KBM-7 (cell line): Measurements from ENCODE around the gene CDK14.

Experiments
- DNase-seq: peaks from one replicate; pipeline ENCODE4 v3.0.0-alpha.2; 2015
- in situ Hi-C: fragments of 300-500 bp; cut with MboI; formaldehyde crosslinking; loops from 2 replicates; pipeline ENCODE4 v1.14.3; 2020; ENCODE audit warnings: low sequenced_read_pairs, low pct_unique_long_range_greater_than_20kb, mixed read lengths

The CDK14 gene

GRCh38 chr7:91128683-91129348, 532.7 kb downstream of the CDK14 start:
- DNase-seq: no peak

GRCh38 chr7:91135300-91135699, 539.2 kb downstream of the CDK14 start:
- in situ Hi-C loops: no loop called here
- no peak for DNase-seq

More at GRCh38 chr7:91128683-91129348, 532.7 kb downstream of the CDK14 start:
- in situ Hi-C loops: no loop called here

- in situ Hi-C loops: no loop called here
- no peak for DNase-seq
Measured at GRCh38 chr7:91135703-91136430, 539.7 kb downstream of the CDK14 start.

- no peak for DNase-seq
- in situ Hi-C loops: no loop called here
Measured at GRCh38 chr7:91137153-91137787, 541.1 kb downstream of the CDK14 start.

GRCh38 chr7:91137788-91138368, 541.8 kb downstream of the CDK14 start:
- in situ Hi-C loops: no loop called here
- DNase-seq: no peak

GRCh38 chr7:91140286-91140685, 544.2 kb downstream of the CDK14 start:
- in situ Hi-C loops: no loop called here
- DNase-seq: no peak

- DNase-seq: peak; percentile 23
Measured at GRCh38 chr7:91140982-91141381, 544.9 kb downstream of the CDK14 start.

GRCh38 chr7:91142743-91143142, 546.6 kb downstream of the CDK14 start:
- no peak for DNase-seq
- in situ Hi-C loops: no loop called here

More at GRCh38 chr7:91140982-91141381, 544.9 kb downstream of the CDK14 start:
- in situ Hi-C loops: no loop called here

- in situ Hi-C loops: no loop called here
- no peak for DNase-seq
Measured at GRCh38 chr7:91149341-91150246, 553.5 kb downstream of the CDK14 start.

GRCh38 chr7:91151916-91152315, 555.8 kb downstream of the CDK14 start:
- in situ Hi-C loops: no loop called here

GRCh38 chr7:91156316-91157185, 560.4 kb downstream of the CDK14 start:
- DNase-seq: no peak
- in situ Hi-C loops: no loop called here

More at GRCh38 chr7:91151916-91152315, 555.8 kb downstream of the CDK14 start:
- DNase-seq: no peak

- in situ Hi-C loops: no loop called here
Measured at GRCh38 chr7:91157579-91158320, 561.6 kb downstream of the CDK14 start.

GRCh38 chr7:91162436-91162835, 566.3 kb downstream of the CDK14 start:
- DNase-seq: no peak
- in situ Hi-C loops: no loop called here

More at GRCh38 chr7:91157579-91158320, 561.6 kb downstream of the CDK14 start:
- no peak for DNase-seq

GRCh38 chr7:91164506-91164905, 568.4 kb downstream of the CDK14 start:
- DNase-seq: no peak
- in situ Hi-C loops: no loop called here

GRCh38 chr7:91165006-91165845, 569.1 kb downstream of the CDK14 start:
- in situ Hi-C loops: no loop called here

GRCh38 chr7:91165846-91166230, 569.7 kb downstream of the CDK14 start:
- DNase-seq: no peak
- in situ Hi-C loops: no loop called here

More at GRCh38 chr7:91165006-91165845, 569.1 kb downstream of the CDK14 start:
- peak; percentile 3 for DNase-seq
